ENCODE data around the gene TBC1D16.

DNA sequence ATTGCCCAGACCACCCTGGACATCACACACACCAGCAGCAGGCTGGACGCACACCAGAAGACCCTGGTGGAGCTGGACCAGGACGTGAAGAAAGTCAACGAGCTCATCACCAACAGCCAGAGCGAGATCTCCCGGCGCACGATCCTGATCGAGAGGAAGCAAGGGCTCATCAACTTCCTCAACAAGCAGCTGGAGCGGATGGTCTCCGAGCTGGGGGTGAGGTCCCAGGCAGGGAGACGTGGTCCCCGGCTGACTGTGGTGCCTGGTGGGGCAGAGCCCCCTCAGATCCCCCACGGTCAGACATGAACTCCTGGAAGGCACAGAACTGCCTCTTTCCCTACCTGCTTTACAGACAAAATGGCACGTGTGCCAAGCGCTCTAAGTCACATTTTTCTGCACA lies 49.1 kb upstream of the TBC1D16 start:
- no peak for TF ChIP-seq POLR2AphosphoS5 (IDR thresholded peaks at IDR 0.05; ENCODE audit: borderline replicate concordance, low read depth, low read length)
- TF ChIP-seq EZH2 (IDR thresholded peaks at IDR 0.05) = no peak
- no peak for TF ChIP-seq FOXP2 (optimal IDR thresholded peaks at IDR 0.05; ENCODE audit: control extremely low read depth, extremely low read length, insufficient read depth)

Measured in SK-N-MC (cell line).